Neural crest cell (in vitro differentiated cells): ENCODE data around the gene FBXO10. TPM values are rescaled to one million over a fixed set of nuclear protein-coding genes. Genes with fewer than 3 reads are reported as not detected.

Experiments used
- DNase-seq: peaks from one replicate; pipeline ENCODE4 v3.0.0; 2021; ENCODE audit warnings: low read depth, mixed read lengths, low spot score
- H3K27ac Mint-ChIP-seq: one replicate; pipeline ENCODE4 v1.8.0; 2021; ENCODE audit warnings: mild to moderate bottlenecking, mixed read lengths; ENCODE audit not compliant: unreplicated experiment
- H3K27me3 Mint-ChIP-seq: 2 replicates; pipeline ENCODE4 v1.8.0; 2021; ENCODE audit warnings: low read depth, mild to moderate bottlenecking, mixed read lengths
- H3K36me3 Mint-ChIP-seq: 2 replicates; pipeline ENCODE4 v1.8.0; 2021; ENCODE audit warnings: low read depth, mild to moderate bottlenecking, mixed read lengths
- H3K4me1 Mint-ChIP-seq: 2 replicates; pipeline ENCODE4 v1.8.0; 2021; ENCODE audit warnings: mixed read lengths
- H3K4me3 Mint-ChIP-seq: one replicate; pipeline ENCODE4 v1.8.0; 2021; ENCODE audit warnings: mild to moderate bottlenecking, mixed read lengths
- H3K9me3 Mint-ChIP-seq: 2 replicates; pipeline ENCODE4 v1.8.0; 2021; ENCODE audit warnings: mixed read lengths
- total RNA-seq: library from RNA; stranded (reverse); gene quantifications from 2 replicates; pipeline ENCODE4 v1.2.1, GENCODE V29; 2021
- TF ChIP-seq, protein P1 (sequence below): fragments of 200-600 bp; sonication (generic); conservative IDR thresholded peaks from 2 replicates; pipeline ENCODE4 v1.5.0; 2021; ENCODE audit warnings: antibody characterized with exemption, mild to moderate bottlenecking

Gene FBXO10
- total RNA-seq, 1 donor from 2014 or later: 25.6 TPM

DNA sequence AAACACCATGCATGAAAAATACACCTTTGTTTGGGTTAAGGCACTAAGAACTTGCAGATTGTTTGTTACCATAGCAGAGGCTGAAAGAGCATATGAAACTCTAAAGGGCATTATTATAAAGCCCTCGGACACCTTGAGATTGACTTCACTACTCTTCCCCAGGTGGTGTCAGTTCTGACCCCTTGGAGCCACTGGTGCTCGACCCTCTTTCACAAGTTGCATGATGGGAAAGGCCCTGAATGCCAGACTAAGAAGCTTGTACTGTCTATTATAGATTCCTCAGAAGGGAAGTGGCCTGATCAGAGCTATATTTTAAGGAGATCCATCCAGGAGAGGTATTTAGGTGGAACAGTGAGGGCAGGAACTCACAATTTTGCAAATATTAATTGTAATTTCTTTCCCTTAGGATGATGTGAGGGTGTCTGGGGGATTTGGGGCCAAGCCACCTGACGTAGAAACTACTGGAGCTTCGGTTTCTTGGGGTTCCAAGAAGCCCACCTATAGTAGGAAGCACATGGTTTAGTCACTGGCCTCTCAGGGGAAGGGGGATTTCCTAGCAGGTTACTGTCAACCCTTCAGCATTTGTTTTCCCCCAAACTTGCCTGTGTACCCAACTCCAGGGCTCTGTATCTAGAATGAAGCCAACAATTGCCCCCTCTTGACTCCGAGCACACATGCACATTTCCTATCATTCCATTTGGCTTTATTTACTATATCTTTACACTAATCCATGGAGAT lies 16.2 kb downstream of the FBXO10 start:
- DNase-seq: no peak
- TF ChIP-seq, protein P1, sequence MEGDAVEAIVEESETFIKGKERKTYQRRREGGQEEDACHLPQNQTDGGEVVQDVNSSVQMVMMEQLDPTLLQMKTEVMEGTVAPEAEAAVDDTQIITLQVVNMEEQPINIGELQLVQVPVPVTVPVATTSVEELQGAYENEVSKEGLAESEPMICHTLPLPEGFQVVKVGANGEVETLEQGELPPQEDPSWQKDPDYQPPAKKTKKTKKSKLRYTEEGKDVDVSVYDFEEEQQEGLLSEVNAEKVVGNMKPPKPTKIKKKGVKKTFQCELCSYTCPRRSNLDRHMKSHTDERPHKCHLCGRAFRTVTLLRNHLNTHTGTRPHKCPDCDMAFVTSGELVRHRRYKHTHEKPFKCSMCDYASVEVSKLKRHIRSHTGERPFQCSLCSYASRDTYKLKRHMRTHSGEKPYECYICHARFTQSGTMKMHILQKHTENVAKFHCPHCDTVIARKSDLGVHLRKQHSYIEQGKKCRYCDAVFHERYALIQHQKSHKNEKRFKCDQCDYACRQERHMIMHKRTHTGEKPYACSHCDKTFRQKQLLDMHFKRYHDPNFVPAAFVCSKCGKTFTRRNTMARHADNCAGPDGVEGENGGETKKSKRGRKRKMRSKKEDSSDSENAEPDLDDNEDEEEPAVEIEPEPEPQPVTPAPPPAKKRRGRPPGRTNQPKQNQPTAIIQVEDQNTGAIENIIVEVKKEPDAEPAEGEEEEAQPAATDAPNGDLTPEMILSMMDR: no peak
- no peak overlapping the region for H3K27ac Mint-ChIP-seq
- no peaks in the 10 kb centered on the region for H3K4me1 Mint-ChIP-seq
- H3K27me3 Mint-ChIP-seq: no peaks in the 10 kb centered on the region
- H3K9me3 Mint-ChIP-seq: peaks cover 6% of the 10 kb centered on the region
- H3K36me3 Mint-ChIP-seq: peaks cover 31% of the 10 kb centered on the region
- no peak overlapping the region for H3K4me3 Mint-ChIP-seq

DNA sequence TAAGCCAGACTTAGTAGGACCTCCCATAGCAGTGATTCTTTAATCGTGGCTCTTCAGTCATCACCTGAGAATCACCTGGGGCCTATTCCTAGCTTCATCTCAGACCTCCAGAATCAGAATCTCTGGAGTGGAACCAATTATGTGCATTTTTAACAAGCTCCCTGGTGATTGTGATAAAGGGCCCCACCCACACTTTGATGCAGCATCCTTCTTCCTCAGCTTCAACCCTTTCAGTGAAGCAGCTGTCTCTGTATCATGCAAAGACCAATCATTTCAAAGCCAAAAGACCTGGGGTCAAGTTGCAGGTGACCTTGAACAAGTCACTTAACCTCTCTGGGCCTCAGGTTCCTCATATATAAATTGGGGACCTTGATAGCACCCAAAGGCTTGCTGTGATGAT lies 17.1 kb downstream of the FBXO10 start:
- no peak for DNase-seq
- Mint-ChIP-seq H3K36me3 (peaks cover 24% of the 10 kb centered on the region), H3K4me1 (no peaks in the 10 kb centered on the region), H3K9me3 (peaks cover 2% of the 10 kb centered on the region), H3K27ac (no peak overlapping the region), H3K27me3 (no peaks in the 10 kb centered on the region), H3K4me3 (no peak overlapping the region)
- TF ChIP-seq, protein P1: no peak

DNA sequence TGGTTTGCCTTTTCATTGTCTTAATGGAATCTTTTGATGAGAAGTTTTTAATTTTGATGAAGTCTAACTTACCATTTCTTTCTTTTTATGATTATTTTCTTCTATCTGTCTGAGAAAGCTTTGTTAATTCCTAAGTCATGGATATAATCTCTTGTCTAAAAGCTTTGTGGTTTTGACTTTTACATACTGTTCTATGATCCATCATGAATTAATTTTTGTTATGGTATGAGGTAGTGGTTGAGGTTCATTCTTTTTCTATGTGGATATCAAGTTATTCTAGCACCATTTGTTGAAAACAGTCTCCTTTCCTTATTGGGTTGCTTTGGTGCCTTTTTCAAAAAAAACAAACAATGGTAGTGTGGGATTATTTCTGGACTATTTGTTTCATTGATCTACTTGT lies 20.4 kb downstream of the FBXO10 start:
- H3K9me3 Mint-ChIP-seq: no peaks in the 10 kb centered on the region
- no peaks in the 10 kb centered on the region for H3K27me3 Mint-ChIP-seq
- no peaks in the 10 kb centered on the region for H3K4me1 Mint-ChIP-seq
- TF ChIP-seq, protein P1: no peak
- peaks cover 8% of the 10 kb centered on the region for H3K36me3 Mint-ChIP-seq
- H3K27ac Mint-ChIP-seq: no peak overlapping the region
- no peak for DNase-seq
- H3K4me3 Mint-ChIP-seq: no peak overlapping the region

DNA sequence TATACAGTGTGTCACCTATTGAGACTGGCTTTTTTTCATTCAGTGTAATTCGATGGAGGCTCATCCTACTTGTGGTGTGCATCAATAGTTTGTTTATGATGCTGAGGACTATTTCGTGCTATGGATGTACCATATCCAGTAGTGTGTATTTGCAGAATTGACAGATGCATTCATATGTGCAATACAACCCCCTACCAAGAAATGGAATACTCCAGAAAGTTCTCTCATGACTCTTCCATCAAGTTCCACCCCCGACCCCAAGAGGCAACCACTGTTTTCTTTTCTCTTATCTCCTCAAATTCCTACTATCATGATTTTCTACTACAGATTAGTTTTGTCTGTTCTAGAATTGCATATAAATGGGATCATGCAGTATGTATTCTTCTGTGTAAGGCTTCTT lies 21.9 kb downstream of the FBXO10 start:
- Mint-ChIP-seq H3K9me3 (no peaks in the 10 kb centered on the region), H3K4me3 (no peak overlapping the region), H3K4me1 (no peaks in the 10 kb centered on the region), H3K36me3 (peaks cover 4% of the 10 kb centered on the region), H3K27ac (no peak overlapping the region), H3K27me3 (no peaks in the 10 kb centered on the region)
- DNase-seq: no peak
- TF ChIP-seq, protein P1: no peak

DNA sequence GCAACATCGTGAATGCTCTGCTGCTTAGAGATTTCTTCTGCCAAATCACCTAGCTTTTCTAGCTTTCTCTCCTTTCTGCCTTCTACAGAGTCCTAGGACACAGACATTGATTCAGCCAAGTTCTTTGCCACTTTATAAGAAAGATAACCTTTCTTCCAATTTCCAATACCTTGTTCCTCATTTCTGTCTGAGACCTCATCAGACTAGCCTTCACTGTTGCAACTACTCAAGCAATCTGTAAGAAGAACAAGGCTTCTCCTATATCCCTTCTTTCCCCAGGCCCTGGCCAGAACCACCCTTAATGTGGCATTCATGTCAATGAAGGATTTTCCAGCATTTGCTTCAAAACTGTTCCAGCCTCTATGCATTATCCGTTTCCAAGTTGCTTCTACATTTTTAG lies 24.3 kb downstream of the FBXO10 start:
- no peaks in the 10 kb centered on the region for H3K27me3 Mint-ChIP-seq
- H3K4me1 Mint-ChIP-seq: no peaks in the 10 kb centered on the region
- no peak overlapping the region for H3K4me3 Mint-ChIP-seq
- no peaks in the 10 kb centered on the region for H3K9me3 Mint-ChIP-seq
- DNase-seq: no peak
- H3K36me3 Mint-ChIP-seq: peaks cover 2% of the 10 kb centered on the region
- TF ChIP-seq, protein P1: no peak
- no peak overlapping the region for H3K27ac Mint-ChIP-seq
